ENCODE data around the gene HOXD4. TPM values are rescaled to one million over a fixed set of nuclear protein-coding genes. Genes with fewer than 3 reads are reported as not detected.

The HOXD4 gene
- total RNA-seq, 1 donor from 2014 or later, result not detected

DNA sequence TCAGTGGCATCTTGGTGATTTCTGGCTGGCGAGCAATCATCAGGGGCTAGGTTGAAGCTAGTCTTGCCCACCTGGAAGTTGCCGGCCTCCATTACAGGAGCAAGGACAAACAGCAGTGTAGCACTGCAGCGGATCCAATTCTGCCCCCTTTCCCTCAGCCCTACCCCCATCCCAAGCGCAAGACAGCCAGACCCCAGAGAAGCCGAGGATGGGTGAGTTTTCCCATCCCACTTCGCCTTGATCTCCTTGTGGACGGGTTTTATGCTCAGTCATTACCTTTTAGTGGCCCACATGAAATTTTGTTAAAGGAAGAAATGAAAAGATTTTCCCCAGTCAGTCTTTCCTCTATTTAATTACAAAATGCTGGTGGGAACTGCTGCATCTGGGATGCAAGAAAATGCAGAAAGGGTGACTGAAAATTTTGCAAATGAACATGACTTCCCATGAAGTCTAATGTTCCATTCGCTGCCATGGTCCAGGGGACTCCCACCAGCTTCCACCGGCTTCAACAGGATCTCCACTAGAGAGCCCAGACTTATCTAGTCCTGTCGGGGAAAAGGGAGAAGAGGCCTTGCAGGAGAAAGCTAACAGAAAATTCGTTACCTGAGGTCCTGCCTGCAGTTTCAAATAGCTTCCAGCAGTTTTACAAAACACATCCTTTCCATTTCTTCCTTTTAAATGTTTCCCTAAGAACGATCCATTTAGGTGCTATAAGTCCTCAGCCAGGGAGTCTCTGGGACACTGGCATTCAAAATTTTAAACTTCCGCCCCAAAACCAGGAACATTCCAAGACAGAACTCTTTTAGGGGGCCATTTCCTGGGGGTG, 30.8 kb upstream of the HOXD4 start:
- Mint-ChIP-seq H3K4me1 (peaks cover 10% of the 10 kb centered on the region), H3K27me3 (peaks cover 67% of the 10 kb centered on the region), H3K36me3 (ENCODE audit: low read depth) (no peaks in the 10 kb centered on the region), H3K4me3 (no peak overlapping the region), H3K27ac (no peak overlapping the region), H3K9me3 (no peaks in the 10 kb centered on the region)
- ChIA-PET CTCF (no interaction called here), POLR2A (no interaction called here)
- TF ChIP-seq, protein P1, sequence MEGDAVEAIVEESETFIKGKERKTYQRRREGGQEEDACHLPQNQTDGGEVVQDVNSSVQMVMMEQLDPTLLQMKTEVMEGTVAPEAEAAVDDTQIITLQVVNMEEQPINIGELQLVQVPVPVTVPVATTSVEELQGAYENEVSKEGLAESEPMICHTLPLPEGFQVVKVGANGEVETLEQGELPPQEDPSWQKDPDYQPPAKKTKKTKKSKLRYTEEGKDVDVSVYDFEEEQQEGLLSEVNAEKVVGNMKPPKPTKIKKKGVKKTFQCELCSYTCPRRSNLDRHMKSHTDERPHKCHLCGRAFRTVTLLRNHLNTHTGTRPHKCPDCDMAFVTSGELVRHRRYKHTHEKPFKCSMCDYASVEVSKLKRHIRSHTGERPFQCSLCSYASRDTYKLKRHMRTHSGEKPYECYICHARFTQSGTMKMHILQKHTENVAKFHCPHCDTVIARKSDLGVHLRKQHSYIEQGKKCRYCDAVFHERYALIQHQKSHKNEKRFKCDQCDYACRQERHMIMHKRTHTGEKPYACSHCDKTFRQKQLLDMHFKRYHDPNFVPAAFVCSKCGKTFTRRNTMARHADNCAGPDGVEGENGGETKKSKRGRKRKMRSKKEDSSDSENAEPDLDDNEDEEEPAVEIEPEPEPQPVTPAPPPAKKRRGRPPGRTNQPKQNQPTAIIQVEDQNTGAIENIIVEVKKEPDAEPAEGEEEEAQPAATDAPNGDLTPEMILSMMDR (IDR thresholded peaks at IDR 0.05), result no peak
- DNase-seq (no peak), ATAC-seq (ENCODE audit: low read depth) (no peak)
- intact Hi-C loops (cut with micrococcal nuclease), result no loop called here

DNA sequence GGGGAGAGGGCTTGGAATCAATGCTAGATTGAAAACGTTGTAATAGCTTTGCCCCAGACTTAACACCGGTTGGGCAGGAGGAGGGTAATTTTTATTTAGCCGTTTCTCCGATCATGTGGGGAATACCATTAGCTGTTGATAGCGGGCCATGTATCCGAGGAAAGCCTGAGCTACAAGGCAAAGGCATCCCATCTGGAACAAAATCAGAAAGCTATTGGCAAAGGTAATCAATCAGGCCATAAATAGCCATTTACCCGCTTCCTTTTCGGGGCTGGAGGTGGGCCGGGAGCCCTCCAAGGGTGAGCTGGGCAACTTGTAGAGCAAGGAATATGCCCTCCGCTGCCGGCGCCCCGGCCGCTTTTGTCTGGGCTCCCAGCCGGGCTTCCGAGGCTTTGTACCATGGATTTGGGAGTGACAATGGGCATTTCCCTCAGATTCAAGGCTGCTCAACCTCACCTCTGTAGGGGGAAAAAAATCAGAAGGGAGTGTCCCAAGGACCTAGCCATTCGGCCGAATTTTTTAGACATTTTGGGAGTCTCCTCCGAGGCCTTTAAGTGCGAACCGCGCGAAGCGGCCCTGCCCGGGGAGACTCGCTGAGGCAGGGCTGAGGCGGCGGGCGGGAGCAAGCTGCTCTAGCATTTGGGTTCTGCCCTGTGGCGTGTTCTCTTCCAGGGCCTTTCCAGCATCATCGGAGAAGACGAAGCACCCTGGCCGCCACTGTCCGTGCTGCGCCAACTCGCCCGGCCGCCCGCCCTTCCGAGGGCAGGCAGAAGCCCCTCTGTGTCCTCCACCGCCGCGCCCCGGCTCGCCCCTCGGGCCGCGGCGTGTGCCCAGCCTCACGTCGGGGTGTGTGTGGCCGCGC, 29.9 kb upstream of the HOXD4 start:
- Mint-ChIP-seq H3K4me1 (peaks cover 10% of the 10 kb centered on the region), H3K27ac (no peak overlapping the region), H3K27me3 (peaks cover 67% of the 10 kb centered on the region), H3K4me3 (no peak overlapping the region), H3K9me3 (no peaks in the 10 kb centered on the region), H3K36me3 (ENCODE audit: low read depth) (no peaks in the 10 kb centered on the region)
- TF ChIP-seq, protein P1 (IDR thresholded peaks at IDR 0.05), result no peak
- DNase-seq, result no peak
- intact Hi-C loops (cut with micrococcal nuclease), result no loop called here
- ChIA-PET POLR2A (no interaction called here), CTCF (interaction anchor here (0.7 to 1.2 kb wide), 2 partner anchors 428 to 433 kb away, joined by 3 read pairs; no protein-coding TSS in a partner anchor)
- no peak for ATAC-seq (ENCODE audit: low read depth)

- H3K4me3 Mint-ChIP-seq, result peak overlapping the region; percentile 59
These were observed 29.2 kb upstream of the HOXD4 start for GRCh38 chr2:176122052-176122682.

GRCh38 chr2:176122683-176123410, 28.5 kb upstream of the HOXD4 start, which contains the start of gene HOXD9:
Gene HOXD9, plus strand, starts transcription at chr2:176122719. Its CDS starts 50 bp downstream, at chr2:176122769.
- H3K9me3 Mint-ChIP-seq, result no peaks in the 10 kb centered on the region
- intact Hi-C loops (cut with micrococcal nuclease), result no loop called here
- H3K36me3 Mint-ChIP-seq (ENCODE audit: low read depth), result no peaks in the 10 kb centered on the region
- ATAC-seq (ENCODE audit: low read depth) (no peak), DNase-seq (no peak)
- H3K27me3 Mint-ChIP-seq, result peaks cover 66% of the 10 kb centered on the region
- POLR2A ChIA-PET, result no interaction called here
- CTCF ChIA-PET, result no interaction called here
- TF ChIP-seq, protein P1 (IDR thresholded peaks at IDR 0.05), result no peak
- peaks cover 12% of the 10 kb centered on the region for H3K4me1 Mint-ChIP-seq
- no peak within 1 kb of the TSS for H3K27ac Mint-ChIP-seq
- H3K4me3 Mint-ChIP-seq, result peak within 1 kb of the TSS; percentile 59

More at GRCh38 chr2:176122052-176122682, 29.2 kb upstream of the HOXD4 start:
- TF ChIP-seq, protein P1 (IDR thresholded peaks at IDR 0.05), result no peak
- Mint-ChIP-seq H3K36me3 (ENCODE audit: low read depth) (no peaks in the 10 kb centered on the region), H3K27ac (no peak overlapping the region), H3K9me3 (no peaks in the 10 kb centered on the region), H3K4me1 (peaks cover 12% of the 10 kb centered on the region), H3K27me3 (peaks cover 67% of the 10 kb centered on the region)
- intact Hi-C loops (cut with micrococcal nuclease), result no loop called here
- POLR2A ChIA-PET, result no interaction called here
- CTCF ChIA-PET, result interaction anchor here (0.7 to 1.2 kb wide), 2 partner anchors 427 to 432 kb away, joined by 3 read pairs; no protein-coding TSS in a partner anchor
- DNase-seq (no peak), ATAC-seq (ENCODE audit: low read depth) (no peak)
